Fibroblast of the aortic adventitia (primary cell): ENCODE measurements around the gene IGSF9B. TPM values are rescaled to one million over a fixed set of nuclear protein-coding genes. Genes with fewer than 3 reads are reported as not detected.

Experiments used
- DNase-seq: peaks from one replicate; pipeline ENCODE4 v3.0.0-alpha.2; 2010; ENCODE audit warnings: low read depth
- H3K4me3 ChIP-seq: 2 replicates; pipeline ENCODE4 v1.5.1; 2011; ENCODE audit warnings: low read depth, mild to moderate bottlenecking, control low read depth, low read length, moderate library complexity
- CTCF ChIP-seq: IDR thresholded peaks from 2 replicates; pipeline ENCODE4 v1.5.1; 2011; ENCODE audit warnings: mild to moderate bottlenecking, low read length, control low read depth, inconsistent platforms; ENCODE audit not compliant: insufficient read depth
- total RNA-seq: library from RNA; depleted of rRNA; stranded (reverse); fragments of >200 nt; gene quantifications from 2 replicates; pipeline ENCODE4 v1.2.3, GENCODE V29; 2012; ENCODE audit warnings: low replicate concordance

Gene IGSF9B
- total RNA-seq, 1 donor = 3.2 TPM

GRCh38 chr11:133957900-133958299 is 1.1 kb upstream of the IGSF9B start:
- DNase-seq = no peak
- no peak overlapping the region for H3K4me3 ChIP-seq
- no peak for TF ChIP-seq CTCF

- no peak overlapping the region for H3K4me3 ChIP-seq
- TF ChIP-seq CTCF = no peak
Measured at GRCh38 chr11:133955945-133956421, 785 bp downstream of the IGSF9B start.

GRCh38 chr11:133955081-133955891 is 1.5 kb downstream of the IGSF9B start:
- TF ChIP-seq CTCF = no peak
- no peak overlapping the region for H3K4me3 ChIP-seq
- no peak for DNase-seq

More at GRCh38 chr11:133955945-133956421, 785 bp downstream of the IGSF9B start:
- no peak for DNase-seq

GRCh38 chr11:133953999-133954398 is 2.8 kb downstream of the IGSF9B start:
- TF ChIP-seq CTCF = no peak
- DNase-seq = no peak
- H3K4me3 ChIP-seq = no peak overlapping the region

- no peak overlapping the region for H3K4me3 ChIP-seq
- no peak for DNase-seq
- TF ChIP-seq CTCF = no peak
Measured at GRCh38 chr11:133953547-133953946, 3.2 kb downstream of the IGSF9B start.

GRCh38 chr11:133952199-133953190 is 4.3 kb downstream of the IGSF9B start:
- TF ChIP-seq CTCF = no peak
- H3K4me3 ChIP-seq = no peak overlapping the region
- DNase-seq = no peak
